PC-9 (cell line): Measurements from ENCODE around the gene RIMBP2. TPM values are rescaled to one million over a fixed set of nuclear protein-coding genes. Genes with fewer than 3 reads are reported as not detected.

ENCODE experiments used
- BruUV-seq: library from RNA; stranded (reverse); fragments of 400-500 nt; replicated peaks from 2 replicates; lab custom pipeline; 2021; lab: Mats Ljungman, UMichigan
- CTCF ChIA-PET: fragments of 300-600 bp; sonication (Branson Sonifier 250); formaldehyde crosslinking; loops from one replicate; lab custom pipeline; 2022; ENCODE audit warnings: antibody characterized with exemption; lab: Charles Lee
- POLR2A ChIA-PET: fragments of 300-600 bp; sonication (Branson Sonifier 250); formaldehyde crosslinking; loops from one replicate; lab custom pipeline; 2022; ENCODE audit warnings: antibody characterized with exemption; ENCODE audit not compliant: unreplicated experiment; lab: Charles Lee
- DNase-seq, 2 experiments: peaks; one replicate each; pipeline versions ENCODE4 v3.0.0 to v3.0.0-alpha.2; 2015 to 2022; ENCODE audit warnings: mixed read lengths in 1 of 2
- H2AFZ ChIP-seq: fragments of 200-600 bp; sonication (generic); 2 replicates; pipeline ENCODE4 v1.8.1; 2017; ENCODE audit warnings: antibody characterized with exemption
- H3F3A ChIP-seq: fragments of 200-600 bp; sonication (generic); 2 replicates; pipeline ENCODE4 v1.8.1; 2017; ENCODE audit warnings: antibody characterized with exemption, mild to moderate bottlenecking, low read depth; ENCODE audit not compliant: insufficient read depth
- H3K27ac ChIP-seq: fragments of 200-600 bp; sonication (generic); 2 replicates; pipeline ENCODE4 v1.6.1; 2016; ENCODE audit warnings: mixed run types
- H3K27me3 ChIP-seq: fragments of 200-600 bp; sonication (generic); 2 replicates; pipeline ENCODE4 v1.6.1; 2016; ENCODE audit warnings: low read depth, mixed run types; ENCODE audit not compliant: insufficient read depth
- H3K36me3 ChIP-seq: fragments of 200-600 bp; sonication (generic); 2 replicates; pipeline ENCODE4 v1.6.1; 2016; ENCODE audit warnings: low read depth, mixed run types
- H3K4me1 ChIP-seq: fragments of 200-600 bp; sonication (generic); replicated peaks from 2 replicates; pipeline ENCODE4 v1.6.1; 2016; ENCODE audit warnings: mixed run types; ENCODE audit not compliant: insufficient read depth
- H3K4me2 ChIP-seq: fragments of 200-600 bp; sonication (generic); 2 replicates; pipeline ENCODE4 v1.6.1; 2017; ENCODE audit warnings: mixed run types
- H3K4me3 ChIP-seq: fragments of 200-600 bp; sonication (generic); 2 replicates; pipeline ENCODE4 v1.6.1; 2016; ENCODE audit warnings: mixed run types
- H3K79me2 ChIP-seq: fragments of 200-600 bp; sonication (generic); 2 replicates; pipeline ENCODE4 v1.6.1; 2017; ENCODE audit warnings: low read depth, mixed run types
- H3K9me2 ChIP-seq: fragments of 200-600 bp; sonication (generic); 2 replicates; pipeline ENCODE4 v1.8.1; 2017; ENCODE audit warnings: mild to moderate bottlenecking; ENCODE audit not compliant: insufficient read depth
- H3K9me3 ChIP-seq: fragments of 200-600 bp; sonication (generic); 2 replicates; pipeline ENCODE4 v1.8.1; 2016; ENCODE audit warnings: low read depth; ENCODE audit not compliant: insufficient read depth
- H4K20me1 ChIP-seq: fragments of 200-600 bp; sonication (generic); 2 replicates; pipeline ENCODE4 v1.8.1; 2017; ENCODE audit not compliant: insufficient read depth
- EZH2 ChIP-seq: fragments of 200-600 bp; sonication (generic); IDR thresholded peaks from 2 replicates; pipeline ENCODE4 v1.8.0; 2017; ENCODE audit warnings: antibody characterized with exemption, low read depth
- intact Hi-C: fragments of 100-400 bp; cut with micrococcal nuclease; formaldehyde crosslinking; loops from one replicate; pipeline ENCODE4 v1.10.0; 2022; ENCODE audit not compliant: unreplicated experiment
- total RNA-seq: library from RNA; stranded (reverse); gene quantifications from 2 replicates; pipeline ENCODE4 v1.2.3, GENCODE V29; 2021
- TF ChIP-seq, protein P1 (sequence below): fragments of 200-600 bp; sonication (generic); conservative IDR thresholded peaks from 2 replicates; pipeline ENCODE4 v1.6.1; 2017; ENCODE audit warnings: mixed run types, antibody characterized with exemption, mild to moderate bottlenecking, moderate library complexity

The RIMBP2 gene
- total RNA-seq, 1 experiment from 2014 or later: not detected

- DNase-seq: no peak
- CTCF ChIA-PET: no interaction called here
- no peaks in the 10 kb centered on the region for H3K4me1 ChIP-seq
- no peaks in the 10 kb centered on the region for H3K9me2 ChIP-seq
- no peak overlapping the region for H3K4me2 ChIP-seq
- no peak overlapping the region for H3K27ac ChIP-seq
- no peak overlapping the region for H2AFZ ChIP-seq
- H3K36me3 ChIP-seq: no peaks in the 10 kb centered on the region
- no TSS peak for BruUV-seq
- intact Hi-C loops: no loop called here
- no peak for TF ChIP-seq EZH2
- TF ChIP-seq, protein P1, sequence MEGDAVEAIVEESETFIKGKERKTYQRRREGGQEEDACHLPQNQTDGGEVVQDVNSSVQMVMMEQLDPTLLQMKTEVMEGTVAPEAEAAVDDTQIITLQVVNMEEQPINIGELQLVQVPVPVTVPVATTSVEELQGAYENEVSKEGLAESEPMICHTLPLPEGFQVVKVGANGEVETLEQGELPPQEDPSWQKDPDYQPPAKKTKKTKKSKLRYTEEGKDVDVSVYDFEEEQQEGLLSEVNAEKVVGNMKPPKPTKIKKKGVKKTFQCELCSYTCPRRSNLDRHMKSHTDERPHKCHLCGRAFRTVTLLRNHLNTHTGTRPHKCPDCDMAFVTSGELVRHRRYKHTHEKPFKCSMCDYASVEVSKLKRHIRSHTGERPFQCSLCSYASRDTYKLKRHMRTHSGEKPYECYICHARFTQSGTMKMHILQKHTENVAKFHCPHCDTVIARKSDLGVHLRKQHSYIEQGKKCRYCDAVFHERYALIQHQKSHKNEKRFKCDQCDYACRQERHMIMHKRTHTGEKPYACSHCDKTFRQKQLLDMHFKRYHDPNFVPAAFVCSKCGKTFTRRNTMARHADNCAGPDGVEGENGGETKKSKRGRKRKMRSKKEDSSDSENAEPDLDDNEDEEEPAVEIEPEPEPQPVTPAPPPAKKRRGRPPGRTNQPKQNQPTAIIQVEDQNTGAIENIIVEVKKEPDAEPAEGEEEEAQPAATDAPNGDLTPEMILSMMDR: no peak
- no peak overlapping the region for H3K4me3 ChIP-seq
- H3F3A ChIP-seq: no peaks in the 10 kb centered on the region
- no peaks in the 10 kb centered on the region for H3K9me3 ChIP-seq
- no peaks in the 10 kb centered on the region for H3K79me2 ChIP-seq
- POLR2A ChIA-PET: interaction anchor here (0.7 kb wide), 1 partner anchor 541 kb away, joined by 4 read pairs; no protein-coding TSS in a partner anchor
- no peaks in the 10 kb centered on the region for H4K20me1 ChIP-seq
- H3K27me3 ChIP-seq: peaks cover 95% of the 10 kb centered on the region
Measured at GRCh38 chr12:130687796-130688778, 28.0 kb downstream of the RIMBP2 start.

DNA sequence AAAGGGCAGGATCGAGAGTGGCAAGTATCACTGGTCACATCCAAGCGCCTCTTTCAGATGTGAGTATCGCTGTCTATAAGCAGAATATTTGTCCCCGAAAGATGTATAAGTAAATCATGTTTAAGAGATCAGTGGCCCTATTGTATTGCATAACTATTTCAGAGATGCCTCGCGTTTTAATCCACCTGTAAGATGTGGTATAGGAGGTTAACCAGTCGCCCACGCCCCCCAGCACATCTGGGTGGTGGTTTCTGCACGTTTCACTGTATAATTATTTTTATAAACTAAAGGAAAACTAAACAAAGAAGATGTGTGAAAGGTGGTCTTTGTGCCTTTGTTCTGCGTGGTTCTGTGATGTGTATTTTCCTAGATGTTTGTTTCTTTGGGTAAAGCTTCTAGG lies 28.9 kb downstream of the RIMBP2 start:
- Histone ChIP-seq H3K4me3 (no peak overlapping the region), H3K9me3 (no peaks in the 10 kb centered on the region), H3K9me2 (no peaks in the 10 kb centered on the region), H3K27me3 (peaks cover 97% of the 10 kb centered on the region), H3K79me2 (no peaks in the 10 kb centered on the region), H3K27ac (no peak overlapping the region), H3K36me3 (no peaks in the 10 kb centered on the region), H4K20me1 (no peaks in the 10 kb centered on the region), H3K4me1 (no peaks in the 10 kb centered on the region), H3K4me2 (no peak overlapping the region), H2AFZ (no peak overlapping the region), H3F3A (no peaks in the 10 kb centered on the region)
- TF ChIP-seq, protein P1: no peak
- TF ChIP-seq EZH2: no peak
- POLR2A ChIA-PET: no interaction called here
- intact Hi-C loops: no loop called here
- CTCF ChIA-PET: no interaction called here
- no peak for DNase-seq
- BruUV-seq: no TSS peak

DNA sequence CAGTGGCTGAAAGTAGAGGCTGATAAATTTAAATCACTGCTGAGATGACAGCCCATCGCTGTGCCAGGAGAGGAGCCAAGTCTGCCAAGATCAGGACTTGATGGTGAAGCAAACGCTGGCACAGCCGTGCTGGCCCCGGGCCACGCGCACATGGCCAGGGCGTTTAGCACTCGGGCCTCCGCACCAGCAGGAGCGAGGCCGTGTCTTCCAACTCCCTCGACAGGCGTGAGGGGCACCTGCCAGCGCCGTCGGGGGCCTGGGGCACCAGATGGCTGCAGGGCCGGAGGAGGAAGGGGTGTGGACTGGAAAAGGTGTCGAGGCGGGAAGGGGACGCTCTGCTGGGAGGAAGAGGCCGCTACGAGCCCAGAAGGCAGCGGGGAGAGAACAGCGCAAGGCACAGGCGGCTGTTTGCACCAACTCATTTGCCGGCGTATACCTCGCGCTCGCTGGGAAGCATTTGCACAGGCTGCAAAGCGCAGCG lies 29.5 kb downstream of the RIMBP2 start:
- no peaks in the 10 kb centered on the region for H3K4me1 ChIP-seq
- H3K27me3 ChIP-seq: peaks cover 97% of the 10 kb centered on the region
- TF ChIP-seq EZH2: no peak
- TF ChIP-seq, protein P1: no peak
- H3K9me2 ChIP-seq: no peaks in the 10 kb centered on the region
- H3K4me3 ChIP-seq: no peak overlapping the region
- no peaks in the 10 kb centered on the region for H3K79me2 ChIP-seq
- BruUV-seq: no TSS peak
- ChIA-PET POLR2A (no interaction called here), CTCF (no interaction called here)
- intact Hi-C loops: no loop called here
- H3K4me2 ChIP-seq: no peak overlapping the region
- H3F3A ChIP-seq: no peaks in the 10 kb centered on the region
- H4K20me1 ChIP-seq: no peaks in the 10 kb centered on the region
- no peaks in the 10 kb centered on the region for H3K36me3 ChIP-seq
- no peak overlapping the region for H2AFZ ChIP-seq
- no peak for DNase-seq
- no peaks in the 10 kb centered on the region for H3K9me3 ChIP-seq
- H3K27ac ChIP-seq: no peak overlapping the region
